ENCODE results near the gene CCRL2. TPM values are rescaled to one million over a fixed set of nuclear protein-coding genes. Genes with fewer than 3 reads are reported as not detected.
"Not testable (repeated sequence)": the region's sequence is repeated elsewhere in the genome, so short reads cannot be mapped to it uniquely, and the experiment has no call there.

CCRL2 gene
- total RNA-seq, 1 donor from 2014 or later: not detected

- H3K4me3 Mint-ChIP-seq: no peak overlapping the region
- TF ChIP-seq, protein P1, sequence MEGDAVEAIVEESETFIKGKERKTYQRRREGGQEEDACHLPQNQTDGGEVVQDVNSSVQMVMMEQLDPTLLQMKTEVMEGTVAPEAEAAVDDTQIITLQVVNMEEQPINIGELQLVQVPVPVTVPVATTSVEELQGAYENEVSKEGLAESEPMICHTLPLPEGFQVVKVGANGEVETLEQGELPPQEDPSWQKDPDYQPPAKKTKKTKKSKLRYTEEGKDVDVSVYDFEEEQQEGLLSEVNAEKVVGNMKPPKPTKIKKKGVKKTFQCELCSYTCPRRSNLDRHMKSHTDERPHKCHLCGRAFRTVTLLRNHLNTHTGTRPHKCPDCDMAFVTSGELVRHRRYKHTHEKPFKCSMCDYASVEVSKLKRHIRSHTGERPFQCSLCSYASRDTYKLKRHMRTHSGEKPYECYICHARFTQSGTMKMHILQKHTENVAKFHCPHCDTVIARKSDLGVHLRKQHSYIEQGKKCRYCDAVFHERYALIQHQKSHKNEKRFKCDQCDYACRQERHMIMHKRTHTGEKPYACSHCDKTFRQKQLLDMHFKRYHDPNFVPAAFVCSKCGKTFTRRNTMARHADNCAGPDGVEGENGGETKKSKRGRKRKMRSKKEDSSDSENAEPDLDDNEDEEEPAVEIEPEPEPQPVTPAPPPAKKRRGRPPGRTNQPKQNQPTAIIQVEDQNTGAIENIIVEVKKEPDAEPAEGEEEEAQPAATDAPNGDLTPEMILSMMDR (IDR thresholded peaks at IDR 0.05): no peak
- TF ChIP-seq EZH2 (IDR thresholded peaks at IDR 0.05): no peak
- TF ChIP-seq EZH2phosphoT487 (IDR thresholded peaks at IDR 0.05): no peak
- Histone ChIP-seq H3K9ac (no peak overlapping the region), H2AFZ (replicated peaks) (no peak overlapping the region), H3K4me1 (no peaks in the 10 kb centered on the region), H3K79me2 (ENCODE audit: low read depth) (no peaks in the 10 kb centered on the region), H3K4me2 (no peak overlapping the region), H3K27me3 (no peaks in the 10 kb centered on the region), H3K36me3 (no peaks in the 10 kb centered on the region), H3K4me3 (no peak overlapping the region), H3K9me3 (ENCODE audit: low read depth) (no peaks in the 10 kb centered on the region), H4K20me1 (ENCODE audit: low read depth) (no peaks in the 10 kb centered on the region), H3F3A (ENCODE audit: low read depth) (no peaks in the 10 kb centered on the region), H3K27ac (no peak overlapping the region)
- no peak overlapping the region for H3K27ac Mint-ChIP-seq
- H3K27me3 Mint-ChIP-seq (ENCODE audit: insufficient read depth, low read depth): peaks cover 4% of the 10 kb centered on the region
- no peaks in the 10 kb centered on the region for H3K4me1 Mint-ChIP-seq
- no peak for DNase-seq (ENCODE audit: low spot score)
- H3K9me3 Mint-ChIP-seq: no peaks in the 10 kb centered on the region
- H3K36me3 Mint-ChIP-seq: no peaks in the 10 kb centered on the region
Measured at GRCh38 chr3:46383951-46384330, 23.1 kb upstream of the CCRL2 start.

DNA sequence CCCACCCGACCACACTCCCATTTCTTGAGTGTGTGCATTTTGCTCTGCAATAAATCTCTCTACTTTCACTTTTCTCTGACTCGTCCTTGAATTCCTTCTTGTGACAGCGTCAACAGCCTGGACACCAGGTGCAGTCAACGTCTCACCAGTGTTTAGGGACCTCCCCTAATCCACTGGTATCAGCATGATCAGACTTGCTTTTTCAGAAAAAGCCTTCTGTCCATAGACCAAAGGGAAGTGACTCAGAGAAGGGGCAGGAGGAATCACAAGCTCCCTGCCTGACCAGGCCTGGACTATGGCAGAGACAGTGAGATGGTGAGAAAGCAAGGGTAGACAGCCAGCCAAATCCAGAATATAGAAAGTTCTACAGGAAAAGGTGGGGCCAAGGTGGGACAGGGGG lies 20.9 kb upstream of the CCRL2 start:
- Histone ChIP-seq H3K9me3 (ENCODE audit: low read depth) (no peaks in the 10 kb centered on the region), H3K79me2 (ENCODE audit: low read depth) (no peaks in the 10 kb centered on the region), H4K20me1 (ENCODE audit: low read depth) (no peaks in the 10 kb centered on the region), H3K4me1 (no peaks in the 10 kb centered on the region), H3K27me3 (no peaks in the 10 kb centered on the region), H3K9ac (no peak overlapping the region), H3K4me2 (no peak overlapping the region), H2AFZ (replicated peaks) (no peak overlapping the region), H3F3A (ENCODE audit: low read depth) (no peaks in the 10 kb centered on the region), H3K27ac (no peak overlapping the region), H3K36me3 (no peaks in the 10 kb centered on the region), H3K4me3 (no peak overlapping the region)
- Mint-ChIP-seq H3K9me3 (no peaks in the 10 kb centered on the region), H3K36me3 (no peaks in the 10 kb centered on the region), H3K4me1 (no peaks in the 10 kb centered on the region), H3K27ac (no peak overlapping the region), H3K4me3 (no peak overlapping the region), H3K27me3 (ENCODE audit: insufficient read depth, low read depth) (peaks cover 4% of the 10 kb centered on the region)
- no peak for DNase-seq (ENCODE audit: low spot score)
- TF ChIP-seq EZH2phosphoT487 (IDR thresholded peaks at IDR 0.05) (no peak), EZH2 (IDR thresholded peaks at IDR 0.05) (no peak)
- TF ChIP-seq, protein P1 (IDR thresholded peaks at IDR 0.05): no peak

DNA sequence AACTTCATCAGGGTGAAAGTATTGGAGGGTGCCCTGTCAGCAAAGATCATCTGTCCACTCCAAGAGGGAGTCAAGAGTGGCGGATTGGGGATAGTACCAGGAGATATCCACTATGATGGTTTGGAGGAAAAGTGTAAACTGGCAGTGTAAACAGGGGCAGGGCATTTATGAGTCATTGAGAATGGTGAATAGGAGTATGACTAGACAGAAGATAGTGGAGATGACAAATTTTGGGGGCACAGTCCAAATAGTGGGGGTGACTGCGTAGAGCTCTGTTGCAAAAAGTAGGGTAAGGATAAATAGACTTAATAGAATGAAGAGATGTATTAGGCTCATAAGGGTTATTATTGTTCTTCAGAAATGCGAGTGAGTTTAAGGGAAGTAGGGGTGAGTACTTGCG lies 18.2 kb upstream of the CCRL2 start:
- not testable (repeated sequence) for H3K4me1 ChIP-seq; H3K27me3 Mint-ChIP-seq (ENCODE audit: insufficient read depth, low read depth); DNase-seq (ENCODE audit: low spot score); H3K36me3 ChIP-seq; H3K36me3 Mint-ChIP-seq; H3K27me3 ChIP-seq; H3K9me3 ChIP-seq (ENCODE audit: low read depth); H3K27ac Mint-ChIP-seq; H2AFZ ChIP-seq (replicated peaks); H3K4me2 ChIP-seq; H3K4me3 Mint-ChIP-seq; H3F3A ChIP-seq (ENCODE audit: low read depth); H3K9ac ChIP-seq; H3K27ac ChIP-seq; H3K4me3 ChIP-seq; H3K9me3 Mint-ChIP-seq; H3K4me1 Mint-ChIP-seq; H3K79me2 ChIP-seq (ENCODE audit: low read depth); H4K20me1 ChIP-seq (ENCODE audit: low read depth)

- Mint-ChIP-seq H3K9me3 (no peaks in the 10 kb centered on the region), H3K4me1 (peaks cover 2% of the 10 kb centered on the region), H3K4me3 (no peak overlapping the region), H3K27me3 (ENCODE audit: insufficient read depth, low read depth) (peaks cover 4% of the 10 kb centered on the region), H3K36me3 (no peaks in the 10 kb centered on the region), H3K27ac (no peak overlapping the region)
- H3K79me2 ChIP-seq (ENCODE audit: low read depth): no peaks in the 10 kb centered on the region
- H3K27me3 ChIP-seq: no peaks in the 10 kb centered on the region
- no peak overlapping the region for H2AFZ ChIP-seq (replicated peaks)
- no peak for DNase-seq (ENCODE audit: low spot score)
- H4K20me1 ChIP-seq (ENCODE audit: low read depth): no peaks in the 10 kb centered on the region
- no peak overlapping the region for H3K9ac ChIP-seq
- H3K4me2 ChIP-seq: no peak overlapping the region
- H3K4me3 ChIP-seq: no peak overlapping the region
- H3K9me3 ChIP-seq (ENCODE audit: low read depth): no peaks in the 10 kb centered on the region
- no peak overlapping the region for H3K27ac ChIP-seq
- TF ChIP-seq EZH2phosphoT487 (IDR thresholded peaks at IDR 0.05): no peak
- TF ChIP-seq, protein P1 (IDR thresholded peaks at IDR 0.05): no peak
- H3F3A ChIP-seq (ENCODE audit: low read depth): no peaks in the 10 kb centered on the region
- H3K4me1 ChIP-seq: no peaks in the 10 kb centered on the region
- no peaks in the 10 kb centered on the region for H3K36me3 ChIP-seq
Measured at GRCh38 chr3:46389306-46389705, 17.8 kb upstream of the CCRL2 start.

DNA sequence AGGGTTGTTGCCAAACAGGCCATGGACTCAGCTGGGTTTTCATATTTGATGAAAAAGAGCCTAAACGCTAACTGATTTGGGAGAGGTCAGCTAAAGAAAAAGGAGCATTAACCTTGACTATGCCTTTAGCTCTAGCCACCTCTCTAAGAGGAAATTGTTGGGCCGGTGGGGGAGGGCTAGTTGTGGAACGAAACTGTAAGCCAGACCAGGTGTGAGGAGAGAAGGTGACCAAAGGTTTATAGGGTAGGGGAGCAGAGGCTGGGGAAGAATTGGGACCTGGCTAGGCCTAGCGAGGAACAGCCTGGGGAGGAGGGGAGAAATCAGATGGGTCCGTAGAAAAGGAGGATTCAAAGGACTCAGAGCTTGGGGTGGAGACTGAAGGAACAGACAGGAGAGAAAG lies 15.5 kb upstream of the CCRL2 start:
- not testable (repeated sequence) for H3K4me3 Mint-ChIP-seq; H3K9me3 ChIP-seq (ENCODE audit: low read depth); H3K27ac ChIP-seq; H3F3A ChIP-seq (ENCODE audit: low read depth); H3K36me3 ChIP-seq; H3K4me1 Mint-ChIP-seq; H3K27me3 ChIP-seq; H3K4me3 ChIP-seq; H3K4me1 ChIP-seq; DNase-seq (ENCODE audit: low spot score); H4K20me1 ChIP-seq (ENCODE audit: low read depth); H2AFZ ChIP-seq (replicated peaks); H3K27me3 Mint-ChIP-seq (ENCODE audit: insufficient read depth, low read depth); H3K36me3 Mint-ChIP-seq; H3K9me3 Mint-ChIP-seq; H3K27ac Mint-ChIP-seq; H3K9ac ChIP-seq; H3K79me2 ChIP-seq (ENCODE audit: low read depth); H3K4me2 ChIP-seq

All from neural progenitor cell (in vitro differentiated cells).